ENCODE results near the gene HDGFL1.

HDGFL1 gene

DNA sequence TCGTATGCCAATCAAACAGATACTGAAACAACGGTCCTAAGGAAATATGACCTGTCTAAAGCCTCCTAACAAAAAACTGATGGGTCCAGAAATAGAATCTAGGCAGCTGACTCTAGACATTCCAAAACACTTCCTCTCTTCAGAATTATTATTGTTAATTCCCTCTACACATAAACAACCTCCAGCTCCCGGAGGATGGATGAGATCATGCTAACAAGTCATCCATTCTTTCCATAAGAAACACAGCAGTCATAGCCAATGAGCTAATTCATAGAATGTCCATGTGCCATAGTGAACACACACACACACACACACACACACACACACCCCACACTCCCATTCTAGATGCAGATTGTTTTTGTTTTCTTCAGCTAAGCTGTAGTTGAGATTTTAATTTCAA lies 44.3 kb downstream of the HDGFL1 start (continued):
- TF ChIP-seq, protein P1, sequence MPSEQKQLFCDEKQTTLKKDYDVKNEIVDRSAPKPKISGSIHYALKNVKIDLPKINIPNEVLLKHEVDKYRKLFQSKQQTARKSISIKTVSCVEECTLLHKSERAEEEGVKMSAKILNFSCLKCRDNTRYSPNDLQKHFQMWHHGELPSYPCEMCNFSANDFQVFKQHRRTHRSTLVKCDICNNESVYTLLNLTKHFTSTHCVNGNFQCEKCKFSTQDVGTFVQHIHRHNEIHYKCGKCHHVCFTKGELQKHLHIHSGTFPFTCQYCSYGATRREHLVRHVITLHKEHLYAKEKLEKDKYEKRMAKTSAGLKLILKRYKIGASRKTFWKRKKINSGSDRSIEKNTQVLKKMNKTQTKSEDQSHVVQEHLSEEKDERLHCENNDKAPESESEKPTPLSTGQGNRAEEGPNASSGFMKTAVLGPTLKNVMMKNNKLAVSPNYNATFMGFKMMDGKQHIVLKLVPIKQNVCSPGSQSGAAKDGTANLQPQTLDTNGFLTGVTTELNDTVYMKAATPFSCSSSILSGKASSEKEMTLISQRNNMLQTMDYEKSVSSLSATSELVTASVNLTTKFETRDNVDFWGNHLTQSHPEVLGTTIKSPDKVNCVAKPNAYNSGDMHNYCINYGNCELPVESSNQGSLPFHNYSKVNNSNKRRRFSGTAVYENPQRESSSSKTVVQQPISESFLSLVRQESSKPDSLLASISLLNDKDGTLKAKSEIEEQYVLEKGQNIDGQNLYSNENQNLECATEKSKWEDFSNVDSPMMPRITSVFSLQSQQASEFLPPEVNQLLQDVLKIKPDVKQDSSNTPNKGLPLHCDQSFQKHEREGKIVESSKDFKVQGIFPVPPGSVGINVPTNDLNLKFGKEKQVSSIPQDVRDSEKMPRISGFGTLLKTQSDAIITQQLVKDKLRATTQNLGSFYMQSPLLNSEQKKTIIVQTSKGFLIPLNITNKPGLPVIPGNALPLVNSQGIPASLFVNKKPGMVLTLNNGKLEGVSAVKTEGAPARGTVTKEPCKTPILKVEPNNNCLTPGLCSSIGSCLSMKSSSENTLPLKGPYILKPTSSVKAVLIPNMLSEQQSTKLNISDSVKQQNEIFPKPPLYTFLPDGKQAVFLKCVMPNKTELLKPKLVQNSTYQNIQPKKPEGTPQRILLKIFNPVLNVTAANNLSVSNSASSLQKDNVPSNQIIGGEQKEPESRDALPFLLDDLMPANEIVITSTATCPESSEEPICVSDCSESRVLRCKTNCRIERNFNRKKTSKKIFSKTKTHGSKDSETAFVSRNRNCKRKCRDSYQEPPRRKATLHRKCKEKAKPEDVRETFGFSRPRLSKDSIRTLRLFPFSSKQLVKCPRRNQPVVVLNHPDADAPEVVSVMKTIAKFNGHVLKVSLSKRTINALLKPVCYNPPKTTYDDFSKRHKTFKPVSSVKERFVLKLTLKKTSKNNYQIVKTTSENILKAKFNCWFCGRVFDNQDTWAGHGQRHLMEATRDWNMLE (tag by site-specific recombination; conservative IDR thresholded peaks at IDR 0.05; ENCODE audit: low read depth) = 0 out of 2 replicates have a peak, but pooled peaks have one; percentile 20
- TF ChIP-seq ZNF335 (tag by site-specific recombination; conservative IDR thresholded peaks at IDR 0.05) = 0 out of 2 replicates have a peak, but pooled peaks have one; percentile 30
- TF ChIP-seq, protein P2, sequence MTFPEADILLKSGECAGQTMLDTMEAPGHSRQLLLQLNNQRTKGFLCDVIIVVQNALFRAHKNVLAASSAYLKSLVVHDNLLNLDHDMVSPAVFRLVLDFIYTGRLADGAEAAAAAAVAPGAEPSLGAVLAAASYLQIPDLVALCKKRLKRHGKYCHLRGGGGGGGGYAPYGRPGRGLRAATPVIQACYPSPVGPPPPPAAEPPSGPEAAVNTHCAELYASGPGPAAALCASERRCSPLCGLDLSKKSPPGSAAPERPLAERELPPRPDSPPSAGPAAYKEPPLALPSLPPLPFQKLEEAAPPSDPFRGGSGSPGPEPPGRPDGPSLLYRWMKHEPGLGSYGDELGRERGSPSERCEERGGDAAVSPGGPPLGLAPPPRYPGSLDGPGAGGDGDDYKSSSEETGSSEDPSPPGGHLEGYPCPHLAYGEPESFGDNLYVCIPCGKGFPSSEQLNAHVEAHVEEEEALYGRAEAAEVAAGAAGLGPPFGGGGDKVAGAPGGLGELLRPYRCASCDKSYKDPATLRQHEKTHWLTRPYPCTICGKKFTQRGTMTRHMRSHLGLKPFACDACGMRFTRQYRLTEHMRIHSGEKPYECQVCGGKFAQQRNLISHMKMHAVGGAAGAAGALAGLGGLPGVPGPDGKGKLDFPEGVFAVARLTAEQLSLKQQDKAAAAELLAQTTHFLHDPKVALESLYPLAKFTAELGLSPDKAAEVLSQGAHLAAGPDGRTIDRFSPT (tag by site-specific recombination; IDR thresholded peaks at IDR 0.05) = peak; percentile 77
- TF ChIP-seq, protein P3, sequence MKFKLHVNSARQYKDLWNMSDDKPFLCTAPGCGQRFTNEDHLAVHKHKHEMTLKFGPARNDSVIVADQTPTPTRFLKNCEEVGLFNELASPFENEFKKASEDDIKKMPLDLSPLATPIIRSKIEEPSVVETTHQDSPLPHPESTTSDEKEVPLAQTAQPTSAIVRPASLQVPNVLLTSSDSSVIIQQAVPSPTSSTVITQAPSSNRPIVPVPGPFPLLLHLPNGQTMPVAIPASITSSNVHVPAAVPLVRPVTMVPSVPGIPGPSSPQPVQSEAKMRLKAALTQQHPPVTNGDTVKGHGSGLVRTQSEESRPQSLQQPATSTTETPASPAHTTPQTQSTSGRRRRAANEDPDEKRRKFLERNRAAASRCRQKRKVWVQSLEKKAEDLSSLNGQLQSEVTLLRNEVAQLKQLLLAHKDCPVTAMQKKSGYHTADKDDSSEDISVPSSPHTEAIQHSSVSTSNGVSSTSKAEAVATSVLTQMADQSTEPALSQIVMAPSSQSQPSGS (tag by site-specific recombination; IDR thresholded peaks at IDR 0.05; ENCODE audit: low read depth) = peak; percentile 79
- no peak for TF ChIP-seq SCRT2 (tag by site-specific recombination; IDR thresholded peaks at IDR 0.05)
- TF ChIP-seq, protein P4, sequence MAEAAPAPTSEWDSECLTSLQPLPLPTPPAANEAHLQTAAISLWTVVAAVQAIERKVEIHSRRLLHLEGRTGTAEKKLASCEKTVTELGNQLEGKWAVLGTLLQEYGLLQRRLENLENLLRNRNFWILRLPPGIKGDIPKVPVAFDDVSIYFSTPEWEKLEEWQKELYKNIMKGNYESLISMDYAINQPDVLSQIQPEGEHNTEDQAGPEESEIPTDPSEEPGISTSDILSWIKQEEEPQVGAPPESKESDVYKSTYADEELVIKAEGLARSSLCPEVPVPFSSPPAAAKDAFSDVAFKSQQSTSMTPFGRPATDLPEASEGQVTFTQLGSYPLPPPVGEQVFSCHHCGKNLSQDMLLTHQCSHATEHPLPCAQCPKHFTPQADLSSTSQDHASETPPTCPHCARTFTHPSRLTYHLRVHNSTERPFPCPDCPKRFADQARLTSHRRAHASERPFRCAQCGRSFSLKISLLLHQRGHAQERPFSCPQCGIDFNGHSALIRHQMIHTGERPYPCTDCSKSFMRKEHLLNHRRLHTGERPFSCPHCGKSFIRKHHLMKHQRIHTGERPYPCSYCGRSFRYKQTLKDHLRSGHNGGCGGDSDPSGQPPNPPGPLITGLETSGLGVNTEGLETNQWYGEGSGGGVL (tag by site-specific recombination; IDR thresholded peaks at IDR 0.05) = peak; percentile 69

DNA sequence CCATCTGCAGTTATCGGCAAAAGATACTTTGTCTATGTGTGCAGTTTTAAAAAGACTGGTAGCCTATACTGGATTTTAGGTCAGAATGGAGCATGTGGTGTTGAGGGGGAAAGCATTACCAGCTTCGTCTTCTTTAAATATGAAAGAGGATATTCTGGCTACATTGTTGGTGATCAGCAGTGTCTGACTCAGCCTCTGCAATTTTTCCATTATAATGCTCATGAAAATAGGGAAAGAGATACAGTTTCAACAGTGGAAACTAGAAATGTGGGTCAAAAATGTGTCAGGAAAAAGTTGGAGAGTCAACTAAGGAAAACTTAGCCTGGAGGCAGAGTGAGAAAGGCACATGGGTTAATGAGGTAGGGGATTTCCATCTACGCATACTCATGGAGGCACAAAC lies 45.2 kb downstream of the HDGFL1 start:
- H3K36me3 ChIP-seq (ENCODE audit: control insufficient read depth in 2 of 2, insufficient read depth in 1 of 2, low read length in 2 of 2) = no peaks in the 10 kb centered on the region
- no peak for TF ChIP-seq ZEB2 (tag by site-specific recombination; IDR thresholded peaks at IDR 0.05)
- no peak for TF ChIP-seq ZNF292 (tag by site-specific recombination; IDR thresholded peaks at IDR 0.05; ENCODE audit: borderline replicate concordance, low read depth)
- no peak for TF ChIP-seq TRIM28 (IDR thresholded peaks at IDR 0.05; ENCODE audit: borderline replicate concordance, low read length)
- TF ChIP-seq ZNF433 (tag by site-specific recombination; IDR thresholded peaks at IDR 0.05; ENCODE audit: low read depth) = no peak
- TF ChIP-seq, protein P5, sequence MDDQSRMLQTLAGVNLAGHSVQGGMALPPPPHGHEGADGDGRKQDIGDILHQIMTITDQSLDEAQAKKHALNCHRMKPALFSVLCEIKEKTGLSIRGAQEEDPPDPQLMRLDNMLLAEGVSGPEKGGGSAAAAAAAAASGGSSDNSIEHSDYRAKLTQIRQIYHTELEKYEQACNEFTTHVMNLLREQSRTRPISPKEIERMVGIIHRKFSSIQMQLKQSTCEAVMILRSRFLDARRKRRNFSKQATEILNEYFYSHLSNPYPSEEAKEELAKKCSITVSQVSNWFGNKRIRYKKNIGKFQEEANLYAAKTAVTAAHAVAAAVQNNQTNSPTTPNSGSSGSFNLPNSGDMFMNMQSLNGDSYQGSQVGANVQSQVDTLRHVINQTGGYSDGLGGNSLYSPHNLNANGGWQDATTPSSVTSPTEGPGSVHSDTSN (CRISPR knock-in tag; IDR thresholded peaks at IDR 0.05) = no peak
- no peak for TF ChIP-seq ZNF335 (tag by site-specific recombination; conservative IDR thresholded peaks at IDR 0.05)
- no peak for TF ChIP-seq ZNF184 (tag by site-specific recombination; IDR thresholded peaks at IDR 0.05)
- TF ChIP-seq ZNF157 (tag by site-specific recombination; IDR thresholded peaks at IDR 0.05) = no peak
- TF ChIP-seq, protein P6, sequence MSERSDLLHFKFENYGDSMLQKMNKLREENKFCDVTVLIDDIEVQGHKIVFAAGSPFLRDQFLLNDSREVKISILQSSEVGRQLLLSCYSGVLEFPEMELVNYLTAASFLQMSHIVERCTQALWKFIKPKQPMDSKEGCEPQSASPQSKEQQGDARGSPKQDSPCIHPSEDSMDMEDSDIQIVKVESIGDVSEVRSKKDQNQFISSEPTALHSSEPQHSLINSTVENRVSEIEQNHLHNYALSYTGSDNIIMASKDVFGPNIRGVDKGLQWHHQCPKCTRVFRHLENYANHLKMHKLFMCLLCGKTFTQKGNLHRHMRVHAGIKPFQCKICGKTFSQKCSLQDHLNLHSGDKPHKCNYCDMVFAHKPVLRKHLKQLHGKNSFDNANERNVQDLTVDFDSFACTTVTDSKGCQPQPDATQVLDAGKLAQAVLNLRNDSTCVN (tag by site-specific recombination; optimal IDR thresholded peaks at IDR 0.05) = no peak
- TF ChIP-seq ZNF248 (tag by site-specific recombination; IDR thresholded peaks at IDR 0.05) = no peak
- no peak for TF ChIP-seq KLF16 (tag by site-specific recombination; IDR thresholded peaks at IDR 0.05)
- no peak for TF ChIP-seq ZBTB20 (tag by site-specific recombination; IDR thresholded peaks at IDR 0.05)
- TF ChIP-seq ZNF48 (tag by site-specific recombination; IDR thresholded peaks at IDR 0.05) = no peak
- no peak for TF ChIP-seq ZNF155 (tag by site-specific recombination; IDR thresholded peaks at IDR 0.05)
- no peak for TF ChIP-seq ZNF660 (tag by site-specific recombination; IDR thresholded peaks at IDR 0.05)
- TF ChIP-seq OVOL3 (tag by site-specific recombination; IDR thresholded peaks at IDR 0.05) = no peak

More for the DNA sequence above, 45.2 kb downstream of the HDGFL1 start:
- ChIA-PET CTCF (interaction anchor here (0.8 kb wide), 1 partner anchor 18 kb away, joined by 3 read pairs; no protein-coding TSS in a partner anchor), POLR2A (interaction anchor here (1.1 kb wide), 1 partner anchor 1021 kb away, joined by 4 read pairs; the partner anchor contains the start of gene SOX4)
- H3K27ac ChIP-seq (ENCODE audit: extremely low read depth, low read depth, low read length) = no peak overlapping the region
- H3K9me3 ChIP-seq (ENCODE audit: control insufficient read depth, insufficient read depth, low read depth, low read length) = no peaks in the 10 kb centered on the region
- H3K4me3 ChIP-seq (ENCODE audit: low read depth, low read length) = no peak overlapping the region
- H3K4me1 ChIP-seq (ENCODE audit: control insufficient read depth, insufficient read depth, low read length) = no peaks in the 10 kb centered on the region

All from HEK293 (cell line).